Kidney (tissue), 14 donors: ENCODE data around the gene DUOX1. TPM values are rescaled to one million over a fixed set of nuclear protein-coding genes. Genes with fewer than 3 reads are reported as not detected.

Experiments used
- DNase-seq, 5 donors: peaks; one replicate each; pipeline ENCODE4 v3.0.0-alpha.2; 2013 to 2020
- FAIRE-seq: peaks from 2 replicates; lab custom pipeline; 2012; peaks lifted over from hg19 to GRCh38; lab: Jason Lieb, UNC
- H3K27ac ChIP-seq, 2 donors: one replicate each; pipeline ENCODE4 v1.7.0; 2013; ENCODE audit warnings: low read depth in 2 of 2, low read length in 2 of 2, inconsistent platforms in 1 of 2
- H3K27me3 ChIP-seq: one replicate; pipeline ENCODE4 v1.7.1; 2013; ENCODE audit warnings: low read length, inconsistent platforms; ENCODE audit not compliant: control insufficient read depth, insufficient read depth
- H3K36me3 ChIP-seq, 3 donors: one replicate each; pipeline versions ENCODE4 v1.7.0 to v1.7.1; 2013; ENCODE audit warnings: low read length in 3 of 3, control low read depth in 1 of 3, inconsistent platforms in 1 of 3; ENCODE audit not compliant: insufficient read depth in 3 of 3, control insufficient read depth in 2 of 3
- H3K4me1 ChIP-seq, 3 donors: one replicate each; pipeline versions ENCODE4 v1.7.0 to v1.7.1; 2013; ENCODE audit warnings: low read length in 3 of 3, inconsistent platforms in 1 of 3, low read depth in 1 of 3; ENCODE audit not compliant: control insufficient read depth in 2 of 3, insufficient read depth in 2 of 3
- H3K4me3 ChIP-seq, 3 donors: one replicate each; pipeline versions ENCODE4 v1.7.0 to v1.8.1; 2013; ENCODE audit warnings: low read length in 3 of 3, control low read depth in 1 of 3, inconsistent platforms in 1 of 3
- H3K9ac ChIP-seq, 3 donors: one replicate each; pipeline versions ENCODE4 v1.7.0 to v1.7.1; 2013; ENCODE audit warnings: low read length in 3 of 3, control low read depth in 1 of 3, inconsistent platforms in 1 of 3
- H3K9me3 ChIP-seq, 3 donors: one replicate each; pipeline versions ENCODE4 v1.7.0 to v1.7.1; 2013; ENCODE audit warnings: low read length in 3 of 3, control low read depth in 1 of 3, inconsistent platforms in 1 of 3; ENCODE audit not compliant: control insufficient read depth in 2 of 3, insufficient read depth in 1 of 3
- intact Hi-C: fragments of 100-400 bp; cut with DNase I; formaldehyde crosslinking; loops from one replicate; pipeline ENCODE4 v1.11.1; 2022
- polyA plus RNA-seq: library from polyadenylated mRNA; stranded (reverse); fragments of 350-450 nt; fragmentation: Illumina TruSeq; extraction: RNeasy Lipid Tissue Mini Kit (QIAGEN cat#74804); gene quantifications from one replicate; pipeline ENCODE4 v1.2.3, GENCODE V29; 2014; ENCODE audit warnings: low read depth, low replicate concordance; ENCODE audit not compliant: insufficient read depth
- total RNA-seq: library from RNA; stranded (reverse); fragmentation: NEBNext Ultra II Directional; extraction: Animal tissue kit (Norgen Biotek cat#: 25700); gene quantifications from one replicate; pipeline ENCODE4 v1.2.1, GENCODE V29; 2021
- TF ChIP-seq, protein P1 (sequence below): IDR thresholded peaks from 3 replicates; pipeline ENCODE4 v1.5.1; 2012; ENCODE audit warnings: mild to moderate bottlenecking, moderate library complexity, borderline replicate concordance; ENCODE audit not compliant: insufficient read depth; ENCODE audit errors: extremely low read depth
- donor health status: control.
- donor health status: control.
- donor health status: control.
- donor health status: control.
- donor health status: control.
- donor health status: DM: yes; HTN: yes; CAD: no.
- donor health status: Normal renal cell carcinoma (clear cell type).

The DUOX1 gene
- total and polyA plus RNA-seq, 2 donors from 2014 or later: 0.26 to 1.6 TPM

DNA sequence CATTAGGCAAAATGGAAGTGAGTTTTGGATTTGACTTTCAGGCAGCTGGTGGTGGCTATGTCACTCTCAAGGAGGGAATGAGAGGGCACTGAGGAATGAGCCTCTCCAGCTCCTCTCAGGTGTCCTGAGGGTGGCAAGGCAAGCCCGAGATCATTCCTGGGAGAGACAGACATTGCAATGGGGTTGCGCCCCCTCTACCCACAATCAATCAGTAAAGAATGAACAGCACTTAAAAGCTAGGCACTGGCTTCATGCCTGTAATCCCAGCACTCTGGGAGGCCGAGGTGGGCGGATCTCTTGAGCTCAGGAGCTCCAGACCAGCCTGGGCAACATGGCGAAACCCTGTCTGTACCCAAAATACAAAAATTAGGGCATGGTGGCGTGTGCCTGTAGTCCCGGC lies 72.1 kb downstream of the DUOX1 start:
- DNase-seq: peak in 1 of 5 donors; percentile 59
- TF ChIP-seq, protein P1, sequence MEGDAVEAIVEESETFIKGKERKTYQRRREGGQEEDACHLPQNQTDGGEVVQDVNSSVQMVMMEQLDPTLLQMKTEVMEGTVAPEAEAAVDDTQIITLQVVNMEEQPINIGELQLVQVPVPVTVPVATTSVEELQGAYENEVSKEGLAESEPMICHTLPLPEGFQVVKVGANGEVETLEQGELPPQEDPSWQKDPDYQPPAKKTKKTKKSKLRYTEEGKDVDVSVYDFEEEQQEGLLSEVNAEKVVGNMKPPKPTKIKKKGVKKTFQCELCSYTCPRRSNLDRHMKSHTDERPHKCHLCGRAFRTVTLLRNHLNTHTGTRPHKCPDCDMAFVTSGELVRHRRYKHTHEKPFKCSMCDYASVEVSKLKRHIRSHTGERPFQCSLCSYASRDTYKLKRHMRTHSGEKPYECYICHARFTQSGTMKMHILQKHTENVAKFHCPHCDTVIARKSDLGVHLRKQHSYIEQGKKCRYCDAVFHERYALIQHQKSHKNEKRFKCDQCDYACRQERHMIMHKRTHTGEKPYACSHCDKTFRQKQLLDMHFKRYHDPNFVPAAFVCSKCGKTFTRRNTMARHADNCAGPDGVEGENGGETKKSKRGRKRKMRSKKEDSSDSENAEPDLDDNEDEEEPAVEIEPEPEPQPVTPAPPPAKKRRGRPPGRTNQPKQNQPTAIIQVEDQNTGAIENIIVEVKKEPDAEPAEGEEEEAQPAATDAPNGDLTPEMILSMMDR: no peak
- H3K4me3 ChIP-seq: no peak overlapping the region
- H3K9me3 ChIP-seq: no peaks in the 10 kb centered on the region
- H3K9ac ChIP-seq: no peak overlapping the region
- peaks cover 0 to 6% (median 6%) of the 10 kb centered on the region in 3 donors for H3K4me1 ChIP-seq
- H3K36me3 ChIP-seq: no peaks in the 10 kb centered on the region
- no peak overlapping the region for H3K27ac ChIP-seq
- intact Hi-C loops: no loop called here
- no peaks in the 10 kb centered on the region for H3K27me3 ChIP-seq
- FAIRE-seq: no peak

DNA sequence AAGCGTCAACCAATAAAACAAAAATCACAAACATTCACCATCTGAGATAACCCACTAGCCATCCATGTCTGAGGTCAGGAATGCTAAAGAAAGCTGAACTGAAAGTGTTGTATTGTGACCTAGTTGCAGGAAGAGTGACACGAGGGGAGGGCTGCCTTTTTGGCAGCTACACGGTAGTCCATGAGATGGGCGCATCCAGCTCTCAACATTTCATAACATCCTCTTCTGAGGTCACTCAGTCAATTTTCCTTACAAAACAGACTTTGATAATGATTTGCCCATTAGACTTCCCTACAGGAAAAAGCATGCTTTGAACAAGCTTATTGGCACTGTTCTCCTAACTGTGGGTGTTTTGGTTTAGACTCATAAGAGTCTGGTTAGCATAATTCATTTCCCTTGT lies 73.4 kb downstream of the DUOX1 start:
- TF ChIP-seq, protein P1: no peak
- FAIRE-seq (no peak), DNase-seq (no peak)
- Histone ChIP-seq H3K27ac (no peak overlapping the region), H3K27me3 (no peaks in the 10 kb centered on the region), H3K4me1 (peaks cover 0 to 6% (median 6%) of the 10 kb centered on the region in 3 donors), H3K4me3 (no peak overlapping the region), H3K9ac (no peak overlapping the region), H3K9me3 (no peaks in the 10 kb centered on the region), H3K36me3 (no peaks in the 10 kb centered on the region)
- intact Hi-C loops: no loop called here

DNA sequence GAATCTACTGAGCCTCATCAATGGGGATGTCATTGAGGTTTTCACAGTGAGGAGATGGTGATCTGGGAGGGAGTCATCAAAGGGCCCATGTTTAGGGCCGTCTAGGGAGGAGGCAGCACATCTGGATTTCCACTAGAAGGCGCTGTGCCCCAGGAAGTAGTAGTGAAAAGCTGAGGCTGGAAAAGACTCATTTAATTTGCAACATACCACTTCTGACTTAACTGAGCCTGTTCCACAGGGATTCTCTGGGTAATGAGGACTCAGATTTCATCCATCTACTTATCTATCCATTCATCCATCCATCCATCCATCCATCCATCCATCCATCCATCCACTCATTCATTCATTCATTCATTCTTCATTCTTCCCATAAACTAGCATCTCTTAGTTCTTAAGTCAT lies 75.4 kb downstream of the DUOX1 start:
- Histone ChIP-seq H3K4me3 (no peak overlapping the region), H3K9me3 (no peaks in the 10 kb centered on the region), H3K9ac (no peak overlapping the region), H3K27me3 (no peaks in the 10 kb centered on the region), H3K4me1 (no peaks in the 10 kb centered on the region), H3K27ac (no peak overlapping the region), H3K36me3 (no peaks in the 10 kb centered on the region)
- TF ChIP-seq, protein P1: peak; percentile 78
- DNase-seq (peak in 4 of 5 donors; percentile 67 to 82 (median 75)), FAIRE-seq (no peak)
- intact Hi-C loops: no loop called here

DNA sequence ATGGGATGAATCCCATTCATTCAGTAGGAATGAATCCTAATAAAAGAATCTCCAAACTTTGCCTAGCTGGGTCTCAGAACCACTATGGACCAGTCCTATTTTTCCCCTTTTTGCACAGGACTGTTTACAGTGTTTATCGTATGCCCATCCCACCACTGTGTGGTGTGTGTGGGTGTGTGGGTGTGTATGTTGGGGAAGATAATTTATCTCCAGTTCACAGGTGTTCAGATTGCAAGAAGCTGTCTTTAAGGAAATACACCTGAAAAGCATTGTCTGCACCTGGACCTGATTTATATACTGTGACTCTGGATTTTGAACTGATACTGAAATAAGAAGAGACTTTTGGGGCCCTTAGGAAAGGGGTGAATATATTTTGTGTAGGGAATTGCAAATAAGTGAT lies 82.7 kb downstream of the DUOX1 start:
- H3K36me3 ChIP-seq: no peaks in the 10 kb centered on the region
- no peaks in the 10 kb centered on the region for H3K4me1 ChIP-seq
- intact Hi-C loops: no loop called here
- TF ChIP-seq, protein P1: no peak
- no peak overlapping the region for H3K4me3 ChIP-seq
- H3K9ac ChIP-seq: no peak overlapping the region
- H3K27me3 ChIP-seq: no peaks in the 10 kb centered on the region
- H3K9me3 ChIP-seq: no peaks in the 10 kb centered on the region
- DNase-seq (no peak), FAIRE-seq (no peak)
- H3K27ac ChIP-seq: no peak overlapping the region
